GM12872 (cell line): ENCODE data around the gene VDAC2.

Source experiments
- CTCF ChIP-seq: IDR thresholded peaks from 3 replicates; pipeline ENCODE4 v1.5.1; 2011; ENCODE audit warnings: low read depth, mild to moderate bottlenecking, low read length, moderate library complexity; ENCODE audit not compliant: insufficient read depth

VDAC2 gene

GRCh38 chr10:75205908-75206307 lies 4.7 kb upstream of the VDAC2 start:
- no peak for TF ChIP-seq CTCF

- no peak for TF ChIP-seq CTCF
Measured at GRCh38 chr10:75207079-75207856, 3.3 kb upstream of the VDAC2 start.

- TF ChIP-seq CTCF = no peak
Measured at GRCh38 chr10:75207857-75208144, 2.8 kb upstream of the VDAC2 start.

- no peak for TF ChIP-seq CTCF
Measured at GRCh38 chr10:75208181-75208580, 2.4 kb upstream of the VDAC2 start.

- TF ChIP-seq CTCF = no peak
Measured at GRCh38 chr10:75209086-75209920, 1.3 kb upstream of the VDAC2 start.

- no peak for TF ChIP-seq CTCF
Measured at GRCh38 chr10:75209921-75210281, 695 bp upstream of the VDAC2 start.

- no peak for TF ChIP-seq CTCF
Measured at GRCh38 chr10:75211007-75211691, 553 bp downstream of the VDAC2 start.
